GM18867 (cell line): ENCODE measurements around the gene MYO1E.
"Not testable (repeated sequence)": the region's sequence is repeated elsewhere in the genome, so short reads cannot be mapped to it uniquely, and the experiment has no call there.

Experiments
- ATAC-seq: cut with Tn5 transposase; IDR thresholded peaks from one replicate; pipeline ENCODE4 v1.9.1; 2021; ENCODE audit warnings: mild to moderate bottlenecking, moderate library complexity; ENCODE audit not compliant: unreplicated experiment

The MYO1E gene

DNA sequence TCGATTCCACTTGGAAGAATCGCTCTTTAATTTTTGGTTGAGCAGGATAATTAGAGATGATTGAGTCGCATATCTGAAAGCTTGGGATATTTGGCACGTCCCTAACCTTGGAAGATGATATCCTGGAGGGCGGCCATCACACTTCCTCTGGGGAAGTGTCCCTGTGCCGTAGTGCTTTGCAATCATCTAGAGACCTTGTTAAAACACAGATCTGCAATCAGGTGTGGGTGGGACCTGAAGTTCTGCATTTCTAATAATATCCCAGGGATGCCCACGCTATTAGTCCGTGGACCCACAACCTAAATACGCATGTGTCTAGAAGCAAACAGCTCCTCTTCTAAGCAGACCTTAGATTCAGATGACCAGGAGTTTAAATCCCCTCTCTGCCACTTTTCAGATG, 20.5 kb downstream of the MYO1E start:
- ATAC-seq: no peak

DNA sequence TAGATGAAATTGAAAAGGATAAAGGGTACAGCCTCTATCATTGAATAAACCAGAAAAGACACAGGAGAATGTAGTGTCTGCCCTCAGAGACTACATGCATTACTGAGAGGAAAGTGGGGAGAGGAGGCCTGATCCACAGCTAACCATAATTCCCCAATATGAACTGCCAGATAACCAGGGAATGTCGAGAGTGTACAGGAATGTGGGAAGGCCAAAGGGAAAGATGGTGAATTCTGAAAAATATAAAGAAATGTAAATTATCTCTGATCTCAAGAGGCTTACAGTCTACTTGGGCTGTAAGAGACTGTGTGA, 22.3 kb downstream of the MYO1E start:
- no peak for ATAC-seq

DNA sequence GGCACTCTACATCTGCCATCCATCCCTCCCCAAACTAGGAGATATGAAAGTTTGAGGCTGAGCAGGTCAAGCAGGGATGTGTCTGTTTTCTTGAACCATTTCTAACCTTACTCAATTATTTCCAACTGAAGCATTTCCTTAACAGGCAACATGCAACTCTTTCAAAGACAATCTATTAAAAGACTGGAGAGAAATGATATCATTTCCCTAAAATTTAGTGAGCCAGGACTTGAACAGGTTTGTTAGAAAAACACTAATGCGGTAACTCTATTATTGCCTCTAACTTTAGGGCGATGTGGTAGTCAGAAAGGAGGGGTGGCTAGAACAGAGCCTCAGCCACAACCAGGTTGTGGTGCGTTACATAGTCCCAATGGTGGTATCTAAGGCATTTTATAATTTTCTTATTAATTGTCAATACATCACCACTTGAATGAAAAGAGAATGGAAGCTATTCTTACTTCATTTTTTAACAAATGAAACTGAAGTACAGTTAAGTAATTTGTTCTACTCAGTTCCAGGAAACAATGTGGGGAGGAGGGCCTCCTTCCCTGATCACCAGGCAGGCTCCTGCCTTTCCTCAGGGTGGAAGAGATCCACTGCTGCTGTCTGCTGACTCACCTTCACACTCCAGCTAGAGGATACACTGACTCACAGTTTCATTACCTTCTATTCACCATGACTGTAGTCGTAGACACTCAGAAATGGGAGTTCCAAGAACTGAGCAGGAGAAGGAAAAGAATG, 22.8 kb downstream of the MYO1E start:
- no peak for ATAC-seq

DNA sequence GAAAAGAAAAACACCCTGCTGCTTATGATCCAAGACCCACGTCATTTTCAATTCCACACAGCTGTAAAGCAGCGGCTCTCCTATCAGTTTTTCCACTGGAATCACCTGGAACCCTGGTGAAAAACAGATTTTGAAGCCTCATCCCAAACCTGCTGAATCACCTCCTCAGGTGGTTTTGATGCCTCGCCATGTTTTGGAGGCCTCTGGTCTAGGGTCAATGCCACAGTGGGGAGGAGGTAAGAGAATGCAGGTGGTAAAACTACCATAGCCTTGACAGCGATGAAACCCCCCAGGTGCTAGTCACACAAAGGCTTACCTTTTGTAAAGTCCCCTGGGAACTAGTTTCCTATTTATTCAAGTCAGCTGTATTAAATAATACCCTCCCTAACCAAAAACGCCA, 24.8 kb downstream of the MYO1E start:
- ATAC-seq: no peak

DNA sequence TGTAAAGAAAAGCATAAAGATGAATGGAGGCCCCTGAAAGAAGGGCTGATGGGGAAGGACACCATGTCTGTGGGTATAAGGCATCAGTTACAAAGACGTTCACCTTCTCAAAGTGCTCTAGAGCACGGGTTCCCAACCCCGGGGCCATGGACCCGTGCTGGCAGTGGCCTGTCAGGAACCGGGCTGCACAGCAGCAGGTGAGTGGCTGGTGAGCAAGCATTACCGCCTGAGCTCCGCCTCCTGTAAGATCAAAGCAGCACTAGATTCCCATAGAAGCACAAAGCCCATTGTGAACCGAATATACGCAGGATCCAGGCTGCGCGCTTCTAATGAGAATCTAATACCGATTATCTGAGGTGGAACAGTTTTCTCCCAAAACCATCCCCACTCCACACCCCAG, 25.7 kb downstream of the MYO1E start:
- ATAC-seq: no peak

DNA sequence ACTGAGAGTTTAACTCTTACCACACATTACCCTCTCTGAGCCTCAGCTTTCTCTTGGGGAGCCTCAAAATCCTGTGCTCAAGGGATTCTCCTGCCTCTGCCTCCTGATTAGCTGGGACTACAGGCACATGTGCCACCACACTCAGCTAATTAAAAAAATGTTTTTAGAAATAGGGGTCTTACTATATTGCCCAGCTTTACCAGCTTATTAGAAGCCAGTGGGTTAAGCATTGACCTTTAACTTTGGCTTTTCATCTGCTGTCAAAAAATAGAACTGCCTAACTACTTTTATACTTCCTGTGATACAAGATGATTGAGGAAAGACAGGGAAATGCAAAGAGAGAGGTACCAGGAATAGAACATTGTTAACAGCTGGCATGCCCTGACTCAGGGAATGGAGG, 27.3 kb downstream of the MYO1E start:
- ATAC-seq: no peak

DNA sequence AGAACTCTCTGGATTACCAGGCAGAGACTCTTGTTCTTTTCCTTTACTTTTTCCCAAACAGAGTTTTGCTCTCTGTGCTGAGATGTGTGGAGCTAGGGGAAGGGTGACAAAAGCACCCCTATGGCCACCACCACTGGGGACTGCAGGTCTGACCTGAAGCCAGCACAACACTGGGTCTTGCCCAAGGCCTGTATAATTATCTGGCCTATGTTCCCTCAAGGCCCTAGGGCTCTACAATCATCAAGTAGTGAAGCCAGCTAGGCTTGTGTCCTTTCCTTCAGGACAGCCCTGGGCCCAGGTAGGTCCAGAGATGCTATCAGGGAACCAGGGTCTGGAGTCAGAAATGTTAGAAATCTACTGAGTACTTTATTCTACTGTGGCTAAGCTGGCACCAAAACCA, 28.4 kb downstream of the MYO1E start:
- no peak for ATAC-seq

DNA sequence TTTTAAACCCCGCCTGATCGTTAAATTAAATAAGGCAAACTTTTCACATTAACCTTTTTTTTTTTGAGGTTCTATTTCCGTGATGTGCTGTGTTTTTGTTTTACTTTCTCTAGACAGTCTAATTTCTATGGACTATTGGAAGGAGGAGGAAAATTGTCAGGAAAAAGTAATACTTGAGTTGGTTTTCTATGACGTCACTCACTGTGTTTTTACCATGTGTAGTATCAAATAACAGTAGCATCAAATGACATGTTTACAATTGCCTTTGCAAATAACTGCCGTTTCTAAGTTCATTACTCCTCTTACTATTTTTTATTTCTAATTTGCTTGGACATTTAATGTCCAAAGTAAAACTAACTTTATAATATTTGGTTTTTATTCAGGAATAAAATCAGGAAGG, 32.3 kb downstream of the MYO1E start:
- no peak for ATAC-seq

DNA sequence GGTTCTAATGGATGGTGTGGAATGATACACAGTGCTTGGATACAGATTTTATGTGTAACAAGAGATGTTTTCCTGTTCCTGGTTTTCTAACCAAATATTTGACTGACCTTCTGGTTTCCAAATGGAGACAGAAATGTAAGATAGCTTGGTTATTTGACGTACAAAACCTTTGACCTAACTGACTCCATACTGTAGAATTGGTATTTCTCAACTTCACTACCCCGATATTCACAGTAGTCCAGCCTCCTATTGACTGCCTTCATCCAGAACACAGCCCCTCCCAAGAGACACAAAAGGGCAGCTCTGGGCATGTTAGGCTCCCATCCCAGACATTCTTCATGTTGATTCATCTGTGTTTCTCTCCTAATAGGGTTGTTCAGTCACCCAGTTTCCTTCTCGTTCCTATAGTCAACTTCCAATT, 33.4 kb downstream of the MYO1E start:
- ATAC-seq: no peak

DNA sequence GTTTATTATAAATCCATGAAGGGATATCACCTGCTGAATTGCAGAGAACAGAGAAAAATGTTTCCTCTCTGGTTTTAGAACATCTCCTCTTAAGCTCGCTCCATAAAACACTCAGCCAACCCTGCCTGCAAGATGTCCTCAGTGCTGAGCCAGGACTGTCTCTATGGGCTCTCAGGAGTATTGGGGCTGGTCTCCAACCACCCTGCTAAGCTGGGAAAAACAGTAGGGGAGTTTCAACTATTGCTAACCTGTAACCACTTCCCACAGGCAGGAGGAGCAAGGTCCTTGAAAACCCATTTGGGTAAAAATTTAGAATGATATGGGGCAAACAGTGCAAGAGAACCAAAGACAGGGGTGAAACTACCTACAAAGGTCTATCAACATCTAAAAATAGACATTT, 34.3 kb downstream of the MYO1E start:
- no peak for ATAC-seq

DNA sequence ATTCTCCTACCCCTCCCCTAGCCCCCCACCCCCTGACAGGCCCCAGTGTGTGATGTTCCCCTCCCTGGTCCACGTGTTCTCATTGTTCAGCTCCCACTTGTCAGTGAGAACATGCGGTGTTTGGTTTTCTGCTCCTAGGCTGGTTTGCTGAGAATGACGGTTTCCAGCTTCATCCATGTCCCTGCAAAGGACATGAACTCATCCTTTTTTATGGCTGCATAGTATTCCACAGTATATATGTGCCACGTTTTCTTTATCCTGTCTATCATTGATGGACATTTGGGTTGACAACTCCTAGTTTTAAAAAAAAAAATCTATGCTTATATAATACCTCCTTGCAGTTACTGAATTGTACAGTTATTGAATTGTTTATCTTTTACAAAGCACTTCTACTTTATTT, 35.9 kb downstream of the MYO1E start:
- ATAC-seq: not testable (repeated sequence)

DNA sequence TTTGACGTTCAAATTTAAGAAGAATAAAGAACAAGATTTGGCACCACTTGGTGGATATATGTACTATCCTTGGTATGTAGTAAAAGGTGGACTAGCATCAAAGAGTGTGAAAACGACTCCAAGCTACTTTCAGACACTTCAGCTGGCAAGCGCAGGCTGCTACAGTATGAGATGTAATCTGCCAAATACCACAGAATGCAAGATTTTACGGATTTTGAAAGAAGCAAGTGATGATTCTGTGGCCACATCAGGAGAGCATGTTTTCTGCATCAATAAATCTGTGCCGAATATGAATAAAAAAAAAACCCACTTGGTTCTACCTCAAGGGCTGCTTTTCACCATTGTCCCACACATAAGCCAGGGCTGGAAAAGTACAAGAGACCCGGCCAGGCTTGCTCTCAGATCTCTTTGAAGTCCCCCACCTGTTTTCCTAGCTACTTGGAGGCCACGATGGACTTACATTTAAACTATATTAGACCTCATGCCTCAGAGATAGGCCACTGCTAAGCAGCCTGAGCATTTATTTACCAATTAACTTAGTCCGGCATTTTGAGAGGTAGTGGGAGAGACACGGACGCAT, 37.4 kb downstream of the MYO1E start:
- ATAC-seq: no peak

DNA sequence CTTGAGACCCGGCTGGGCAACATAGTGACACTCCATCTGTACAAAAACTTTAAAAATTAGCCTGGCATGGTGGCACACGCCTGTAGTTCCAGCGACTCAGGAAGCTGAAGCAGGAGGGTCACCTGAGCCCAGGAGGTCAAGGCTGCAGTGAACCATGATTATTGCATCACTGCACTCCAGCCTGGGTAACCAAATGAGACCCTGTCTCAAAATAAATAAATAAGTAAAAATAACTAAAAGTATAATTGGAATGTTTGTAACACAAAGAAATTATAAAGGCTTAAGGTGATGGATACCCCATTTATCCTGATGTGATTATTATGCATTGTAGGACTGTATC, 38.6 kb downstream of the MYO1E start:
- ATAC-seq: no peak

DNA sequence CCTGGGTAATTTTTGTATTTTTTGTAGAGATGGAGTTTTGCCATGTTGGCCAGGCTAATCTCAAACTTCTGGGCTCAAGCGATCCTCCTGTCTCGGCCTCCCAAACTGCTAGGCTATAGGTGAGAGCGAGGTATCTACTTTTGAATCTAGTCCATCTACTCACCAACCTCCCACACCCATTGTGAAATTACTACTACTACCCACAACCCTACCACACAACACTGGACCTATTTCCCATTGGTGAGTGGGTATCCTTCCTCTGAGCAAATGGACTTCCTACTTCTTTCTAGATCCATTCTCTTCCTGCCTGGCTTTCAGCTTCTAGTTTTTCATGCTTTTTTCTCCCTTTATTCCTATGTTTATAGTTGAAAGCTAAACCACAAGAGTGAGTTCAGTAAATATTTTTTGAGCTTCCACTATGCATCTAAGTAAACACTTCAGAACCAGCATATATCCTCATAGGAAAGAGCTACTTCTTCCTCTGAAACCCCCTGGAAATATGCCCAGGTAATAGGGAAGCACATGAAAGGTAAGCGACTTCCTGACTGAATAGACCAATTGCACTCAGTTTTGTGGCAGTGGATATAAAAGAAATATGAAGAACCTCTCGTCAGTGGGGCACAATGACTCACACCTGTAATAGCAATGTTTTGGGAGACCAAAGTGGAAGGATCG, 39.1 kb downstream of the MYO1E start:
- no peak for ATAC-seq

DNA sequence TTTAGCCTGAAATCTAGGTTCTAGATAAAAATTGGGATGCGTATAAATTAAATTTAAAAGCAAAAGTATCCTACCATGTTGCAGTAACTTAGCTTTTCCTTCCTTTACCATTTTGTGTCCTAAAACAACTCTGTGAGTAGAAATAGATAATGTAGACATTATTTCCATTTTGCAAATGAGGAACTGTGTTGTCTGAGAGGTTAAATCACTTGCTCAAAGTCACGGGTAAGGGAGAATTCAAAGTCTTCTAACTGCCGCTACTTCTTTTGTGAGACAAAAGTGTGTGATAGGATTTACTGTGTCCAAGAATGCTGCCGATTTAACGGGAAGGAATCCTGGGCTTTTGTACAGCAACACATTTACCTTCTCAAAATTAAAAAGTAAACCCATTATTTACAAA, 40.7 kb downstream of the MYO1E start:
- ATAC-seq: no peak

DNA sequence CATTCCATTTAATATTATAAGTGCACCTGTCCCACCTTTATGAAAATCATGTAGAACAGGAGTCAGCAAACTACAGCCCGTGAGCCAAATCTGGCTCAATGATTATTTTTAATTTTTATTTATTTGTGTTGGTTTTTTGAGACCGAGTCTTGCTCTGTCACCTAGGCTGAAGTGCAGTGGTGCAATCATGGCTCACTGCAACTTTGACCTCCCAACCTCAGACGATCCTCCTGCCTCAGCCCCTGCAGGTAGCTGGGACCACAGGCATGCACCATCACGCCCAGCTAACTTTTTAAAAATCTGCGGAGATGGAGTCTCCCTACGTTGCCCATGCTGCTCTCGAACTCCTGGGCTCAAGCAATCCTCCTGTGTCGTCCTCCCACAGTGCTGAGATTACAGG, 42.0 kb downstream of the MYO1E start:
- ATAC-seq: no peak

DNA sequence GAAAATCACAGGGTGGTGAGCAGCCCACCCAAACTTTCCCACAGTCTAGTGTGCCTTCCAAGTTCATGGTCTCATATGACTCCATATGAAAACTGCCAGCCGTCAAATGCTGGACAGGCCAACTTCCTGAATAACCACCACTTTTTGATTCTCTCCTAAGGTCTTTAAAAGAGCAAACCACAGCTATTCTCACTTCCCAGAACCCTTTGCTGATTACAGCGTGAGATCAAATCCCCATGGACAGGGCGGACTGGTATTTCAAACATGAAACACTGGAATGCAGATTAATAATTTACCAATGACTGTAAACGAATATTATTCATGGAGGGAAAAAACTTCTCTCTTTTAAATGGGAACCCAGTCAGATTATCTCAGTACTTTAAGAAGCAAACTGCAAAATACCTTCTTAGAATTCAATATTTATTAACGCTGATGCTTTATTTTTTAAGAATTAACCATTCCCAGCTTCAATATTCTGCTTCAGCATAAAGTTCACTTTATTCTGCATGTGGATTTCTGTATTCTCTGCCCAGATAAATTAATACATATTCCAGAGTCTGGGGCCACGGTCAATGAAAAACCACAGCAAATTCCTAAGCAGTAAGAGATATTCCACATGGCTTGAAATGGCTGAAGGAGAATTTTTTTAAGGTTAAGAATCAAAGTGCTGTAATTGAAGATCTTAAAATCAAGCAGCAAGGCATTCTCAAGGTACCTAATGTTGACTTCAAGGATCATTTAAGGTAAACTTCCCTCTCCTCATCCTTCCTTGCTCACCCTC, 42.9 kb downstream of the MYO1E start:
- no peak for ATAC-seq

DNA sequence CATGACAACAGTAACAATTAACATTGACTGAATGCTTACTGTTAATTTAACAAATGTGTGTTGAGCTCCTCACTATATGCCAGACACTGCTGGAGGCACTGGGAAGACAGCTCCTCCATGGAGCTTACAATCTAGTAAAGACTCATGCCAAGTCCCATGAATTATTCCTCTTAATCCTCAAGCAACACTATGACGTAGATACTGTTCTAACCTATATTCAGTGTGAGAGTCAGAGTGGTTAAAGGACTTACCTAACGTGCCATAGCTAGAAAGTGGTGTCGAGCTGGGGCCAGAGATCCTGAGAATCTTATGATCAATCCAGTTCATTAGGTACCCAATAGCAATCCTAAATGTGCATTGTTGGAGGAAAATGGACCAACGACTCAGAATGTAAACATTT, 43.6 kb downstream of the MYO1E start:
- ATAC-seq: no peak

DNA sequence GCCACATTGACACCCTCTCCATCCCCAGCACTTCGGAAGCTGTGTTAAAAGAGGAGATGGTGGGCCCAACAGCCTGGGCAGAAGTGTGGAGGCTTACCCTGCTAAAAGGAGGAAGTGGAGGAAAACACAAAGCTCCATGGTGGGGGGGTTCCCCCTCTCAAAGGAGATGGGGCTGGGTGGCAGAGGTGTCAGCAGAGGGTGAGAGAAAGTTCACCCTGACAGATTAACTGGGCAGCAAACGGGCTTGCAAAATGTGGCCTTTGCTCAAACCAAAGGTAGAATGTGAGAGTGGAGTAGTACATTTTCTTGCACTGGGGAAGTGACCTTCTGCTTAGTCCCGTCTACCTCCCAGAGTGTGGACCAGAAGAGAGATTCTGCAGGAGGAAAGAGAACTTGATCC, 44.7 kb downstream of the MYO1E start:
- peak; percentile 53 for ATAC-seq

DNA sequence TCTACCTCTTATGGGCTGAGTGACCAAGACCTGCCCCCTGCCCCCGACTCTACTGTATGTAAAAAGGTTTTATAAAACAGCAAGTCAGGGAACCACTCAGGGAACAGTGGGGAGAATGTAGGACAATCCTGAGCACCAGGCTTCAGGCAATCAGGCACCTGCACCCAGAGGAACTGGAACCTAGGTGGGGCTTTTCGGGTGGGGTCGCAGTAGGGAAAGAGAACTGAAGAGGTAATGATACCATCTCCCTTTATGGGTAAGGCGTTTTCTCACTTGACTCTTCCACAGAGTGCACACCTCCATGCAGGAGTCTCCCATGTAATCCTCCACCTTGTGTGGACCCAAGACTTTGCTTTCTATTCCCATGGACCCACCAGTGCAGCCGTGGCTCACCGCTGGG, 45.8 kb downstream of the MYO1E start:
- ATAC-seq: no peak

DNA sequence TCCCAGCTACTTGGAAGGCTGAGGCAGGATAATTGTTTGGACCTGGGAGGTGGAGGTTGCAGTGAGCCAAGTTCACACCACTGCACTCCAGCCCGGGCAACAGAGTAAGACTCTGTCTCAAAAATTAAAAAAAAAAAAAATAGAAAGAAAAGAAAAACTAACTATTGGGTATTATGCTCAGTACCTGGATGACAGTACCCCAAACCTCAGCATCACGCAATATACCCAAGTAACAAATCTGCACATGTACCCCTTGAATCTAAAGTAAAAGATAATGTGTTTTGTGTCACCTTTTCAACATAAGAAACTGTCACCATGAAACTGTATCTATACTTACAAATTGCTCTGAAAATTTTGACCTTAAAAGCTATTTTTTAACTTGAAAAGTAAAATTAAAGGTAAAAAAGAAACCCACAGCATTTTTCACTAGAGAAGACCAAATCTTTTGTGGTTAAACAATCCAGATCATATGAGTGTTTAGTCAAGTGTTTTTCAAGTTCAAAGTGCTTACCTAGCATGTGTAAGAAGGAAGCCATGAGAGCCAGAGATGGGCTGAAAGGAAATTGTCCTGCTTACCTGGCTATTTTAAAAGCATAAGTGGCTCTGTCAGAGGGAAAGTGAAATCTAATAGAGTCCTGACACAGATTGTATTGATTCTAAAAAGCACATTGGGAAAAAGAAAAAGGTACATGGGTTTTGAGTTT, 50.5 kb downstream of the MYO1E start:
- ATAC-seq: peak; percentile 40
